SK-N-SH (cell line): ENCODE data around the gene SYDE1. TPM values are rescaled to one million over a fixed set of nuclear protein-coding genes. Genes with fewer than 3 reads are reported as not detected.

Source experiments
- CTCF ChIA-PET: fragments of 300-600, 350-600 bp; formaldehyde crosslinking; extraction: SDS; loops from one replicate; lab custom pipeline; 2021; lab: Yijun Ruan, JAX
- POLR2A ChIA-PET: fragments of 350-600 bp; sonication (Branson Sonifier 250); formaldehyde crosslinking; extraction: SDS; loops from one replicate; lab custom pipeline; 2020; ENCODE audit warnings: antibody characterized with exemption, inconsistent platforms; lab: Yijun Ruan, JAX
- DNase-seq: peaks from one replicate; pipeline ENCODE4 v3.0.0; 2012
- H2AFZ ChIP-seq: fragments of 200-600 bp; sonication (generic); 2 replicates; pipeline ENCODE4 v1.8.1; 2016; ENCODE audit warnings: antibody characterized with exemption, mild to moderate bottlenecking, low read depth
- H3F3A ChIP-seq: fragments of 200-600 bp; sonication (generic); replicated peaks from 2 replicates; pipeline ENCODE3; 2016; ENCODE audit warnings: antibody characterized with exemption, mild to moderate bottlenecking; ENCODE audit not compliant: insufficient read depth
- H3K27ac ChIP-seq, 2 experiments: fragments of 200-500 bp in 1 of 2; fragments of 200-600 bp in 1 of 2; sonication (Bioruptor generic) in 1 of 2; sonication (generic), shearing (Covaris generic) in 1 of 2; 2 replicates each; pipeline versions ENCODE4 v1.5.1 to v1.6.1; 2014 to 2016; ENCODE audit warnings: low read depth in 2 of 2, inconsistent platforms in 1 of 2, low read length in 1 of 2, mild to moderate bottlenecking in 1 of 2, mixed read lengths in 1 of 2
- H3K27me3 ChIP-seq: fragments of 200-600 bp; sonication (generic), shearing (Covaris generic); 2 replicates; pipeline ENCODE4 v1.6.1; 2016; ENCODE audit warnings: mixed run types; ENCODE audit not compliant: insufficient read depth
- H3K36me3 ChIP-seq, 2 experiments: fragments of 200-500 bp in 1 of 2; fragments of 200-600 bp in 1 of 2; sonication (Bioruptor generic) in 1 of 2; sonication (generic) in 1 of 2; replicated peaks in 1 of 2; 2 replicates each; pipeline versions ENCODE3 to v1.5.1; 2014 to 2016; ENCODE audit warnings: low read length in 1 of 2, mild to moderate bottlenecking in 1 of 2; ENCODE audit not compliant: insufficient read depth in 2 of 2, control insufficient read depth in 1 of 2
- H3K4me1 ChIP-seq, 2 experiments: fragments of 200-500 bp in 1 of 2; fragments of 200-600 bp in 1 of 2; sonication (Bioruptor generic) in 1 of 2; sonication (generic), shearing (Covaris generic) in 1 of 2; 2 replicates each; pipeline versions ENCODE4 v1.5.1 to v1.6.1; 2014 to 2016; ENCODE audit warnings: low read depth in 1 of 2, low read length in 1 of 2, mixed run types in 1 of 2; ENCODE audit not compliant: insufficient read depth in 2 of 2, control insufficient read depth in 1 of 2
- H3K4me2 ChIP-seq: fragments of 200-600 bp; sonication (generic), shearing (Covaris generic); 2 replicates; pipeline ENCODE4 v1.6.1; 2017; ENCODE audit warnings: mixed run types
- H3K4me3 ChIP-seq, 2 experiments: fragments of 200-500 bp in 1 of 2; fragments of 200-600 bp in 1 of 2; sonication (Bioruptor generic) in 1 of 2; sonication (generic), shearing (Covaris generic) in 1 of 2; 2 replicates each; pipeline versions ENCODE4 v1.5.1 to v1.8.1; 2014 to 2016; ENCODE audit warnings: low read depth in 2 of 2, inconsistent platforms in 1 of 2, low read length in 1 of 2, mild to moderate bottlenecking in 1 of 2, mixed read lengths in 1 of 2, moderate library complexity in 1 of 2
- H3K79me2 ChIP-seq: fragments of 200-600 bp; sonication (generic); 2 replicates; pipeline ENCODE4 v1.8.1; 2017; ENCODE audit warnings: mild to moderate bottlenecking; ENCODE audit not compliant: insufficient read depth
- H3K9ac ChIP-seq: fragments of 200-600 bp; sonication (generic); 2 replicates; pipeline ENCODE4 v1.6.1; 2017; ENCODE audit warnings: mixed run types
- H3K9me2 ChIP-seq: fragments of 200-600 bp; sonication (generic); 2 replicates; pipeline ENCODE4 v1.6.1; 2017; ENCODE audit warnings: mixed run types
- H3K9me3 ChIP-seq: fragments of 200-600 bp; sonication (generic); 2 replicates; pipeline ENCODE4 v1.6.1; 2017; ENCODE audit warnings: mixed run types, mild to moderate bottlenecking, moderate library complexity
- H4K20me1 ChIP-seq: fragments of 200-600 bp; sonication (generic); 2 replicates; pipeline ENCODE4 v1.6.1; 2017; ENCODE audit warnings: mild to moderate bottlenecking, mixed run types; ENCODE audit not compliant: insufficient read depth
- EP300 ChIP-seq, 2 experiments: IDR thresholded peaks; 2 replicates each; pipeline versions ENCODE4 v1.4.0 to v1.6.1; 2012; ENCODE audit warnings: borderline replicate concordance in 1 of 2, low read depth in 1 of 2, low read length in 1 of 2
- EZH2phosphoT487 ChIP-seq: fragments of 200-600 bp; sonication (generic); IDR thresholded peaks from 2 replicates; pipeline ENCODE4 v1.6.1; 2017; ENCODE audit warnings: low read depth, mixed run types, mild to moderate bottlenecking, antibody characterized with exemption, moderate library complexity, borderline replicate concordance
- GATA2 ChIP-seq: sonication (generic); formaldehyde crosslinking; IDR thresholded peaks from 2 replicates; pipeline ENCODE4 v1.5.0; 2020; ENCODE audit warnings: mild to moderate bottlenecking, missing genetic modification reagents
- IRF3 ChIP-seq: fragments of 150-350 bp; IDR thresholded peaks from 2 replicates; pipeline ENCODE4 v1.6.1; 2016; ENCODE audit warnings: mild to moderate bottlenecking, low read depth, low read length
- JUND ChIP-seq: IDR thresholded peaks from 2 replicates; pipeline ENCODE4 v1.4.0; 2012
- MEF2A ChIP-seq: IDR thresholded peaks from 2 replicates; pipeline ENCODE4 v1.4.0; 2012; ENCODE audit warnings: low read depth, borderline replicate concordance
- MXI1 ChIP-seq: IDR thresholded peaks from 2 replicates; pipeline ENCODE4 v1.6.1; 2012; ENCODE audit warnings: mild to moderate bottlenecking, low read depth, low read length, improper control_type of control experiment
- NFIC ChIP-seq: IDR thresholded peaks from 2 replicates; pipeline ENCODE4 v1.4.0; 2012; ENCODE audit warnings: borderline replicate concordance
- NRF1 ChIP-seq: IDR thresholded peaks from 2 replicates; pipeline ENCODE4 v1.6.1; 2012; ENCODE audit warnings: low read depth, mild to moderate bottlenecking, low read length
- RCOR1 ChIP-seq: fragments of 150-350 bp; IDR thresholded peaks from 2 replicates; pipeline ENCODE4 v1.6.1; 2017; ENCODE audit warnings: antibody characterized with exemption, low read length
- RXRA ChIP-seq: IDR thresholded peaks from 2 replicates; pipeline ENCODE4 v1.4.0; 2012; ENCODE audit warnings: low read depth, mild to moderate bottlenecking, borderline replicate concordance
- SIN3A ChIP-seq: IDR thresholded peaks from 2 replicates; pipeline ENCODE4 v1.6.1; 2012; ENCODE audit warnings: low read depth, mild to moderate bottlenecking, low read length, moderate library complexity, borderline replicate concordance
- TAF1 ChIP-seq: IDR thresholded peaks from 2 replicates; pipeline ENCODE4 v1.6.1; 2012; ENCODE audit warnings: low read depth, mild to moderate bottlenecking, low read length, moderate library complexity, borderline replicate concordance
- YY1 ChIP-seq: IDR thresholded peaks from 2 replicates; pipeline ENCODE4 v1.4.0; 2012; ENCODE audit warnings: low read depth, mild to moderate bottlenecking
- ZBTB33 ChIP-seq: IDR thresholded peaks from 2 replicates; pipeline ENCODE4 v1.4.0; 2012; ENCODE audit warnings: low read depth, borderline replicate concordance
- WGBS: methylation state at CpG from one replicate; pipeline ENCODE4 v1.1.6; 2017; ENCODE audit warnings: low lambda C conversion rate; 5-methylcytosine and 5-hydroxymethylcytosine counted together
- polyA plus RNA-seq, 3 experiments: library from polyadenylated mRNA; depleted of rRNA; stranded (reverse); fragments of >200 nt; gene quantifications; 2 replicates each; pipeline ENCODE4 v1.2.3, GENCODE V29; 2012
- TF ChIP-seq, protein P1 (sequence below): IDR thresholded peaks from 2 replicates; pipeline ENCODE4 v1.4.0; 2012; ENCODE audit warnings: low read depth
- TF ChIP-seq, protein P2 (sequence below): fragments of 150-350 bp; IDR thresholded peaks from 2 replicates; pipeline ENCODE4 v1.6.1; 2017; ENCODE audit warnings: antibody characterized with exemption, low read length, low read depth, borderline replicate concordance

SYDE1 gene
- polyA plus RNA-seq, 1 of the 3 experiments (the other 2 are of a cell fraction), result 44.1 TPM

DNA sequence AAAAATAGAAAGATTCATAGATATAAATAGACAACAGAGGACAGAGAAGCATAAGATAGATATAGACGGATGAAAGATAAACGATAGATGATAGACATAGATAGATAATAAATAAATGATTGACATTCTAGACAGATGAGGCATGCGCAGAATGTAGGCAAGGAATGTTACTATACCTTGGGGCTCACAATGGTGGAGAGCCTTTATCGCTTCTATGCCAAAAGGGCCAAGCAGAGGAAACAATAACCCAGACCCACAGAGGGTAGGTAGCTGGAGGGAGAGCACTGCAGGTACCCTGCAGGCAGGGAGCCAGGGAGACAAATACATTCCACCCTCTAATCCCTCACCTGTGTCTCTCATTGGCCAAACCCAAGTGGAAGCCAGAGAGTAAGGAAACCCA, 49.2 kb downstream of the SYDE1 start:
- CTCF ChIA-PET, result interaction anchor here (3.4 kb wide), 1 partner anchor 64 kb away, joined by 16 read pairs; no protein-coding TSS in a partner anchor
- H3K9me3 ChIP-seq, result no peaks in the 10 kb centered on the region

DNA sequence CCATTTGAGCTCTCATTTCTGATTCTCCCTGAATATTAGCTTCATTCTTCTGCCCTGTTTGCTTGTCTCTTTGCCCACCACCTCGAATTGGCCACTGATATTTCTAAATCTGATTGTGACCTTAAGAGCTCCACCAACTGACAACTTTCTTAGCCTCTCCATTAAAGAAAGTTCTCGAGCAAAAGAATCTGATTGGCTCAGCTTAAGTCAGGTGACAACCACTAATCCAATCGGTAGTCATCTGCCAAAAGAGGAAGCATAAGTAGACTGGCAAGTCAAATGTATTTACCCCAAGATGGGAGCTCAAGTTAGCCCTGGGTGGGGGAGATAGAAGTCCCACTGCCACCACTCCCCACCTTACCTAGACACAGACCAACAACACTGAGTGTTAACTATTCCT, 52.0 kb downstream of the SYDE1 start:
- Histone ChIP-seq H4K20me1 (no peaks in the 10 kb centered on the region), H3K27ac (no peak overlapping the region), H3K9me3 (no peaks in the 10 kb centered on the region), H3F3A (no peaks in the 10 kb centered on the region), H3K79me2 (no peaks in the 10 kb centered on the region), H3K4me3 (no peak overlapping the region), H3K4me2 (no peak overlapping the region), H3K27me3 (no peaks in the 10 kb centered on the region), H3K9ac (no peak overlapping the region), H3K9me2 (no peaks in the 10 kb centered on the region), H3K4me1 (no peaks in the 10 kb centered on the region), H2AFZ (no peak overlapping the region), H3K36me3 (peaks cover 0 to 7% of the 10 kb centered on the region in 2 experiments)
- no peak for DNase-seq
- CTCF ChIA-PET, result interaction anchor here (1.0 to 3.4 kb wide), 8 partner anchors 9 to 397 kb away, joined by 3 to 16 read pairs (median 4); no protein-coding TSS in a partner anchor
- TF ChIP-seq JUND (no peak), MXI1 (no peak), ZBTB33 (no peak), EP300 (IDR thresholded peaks at IDR 0.05; ENCODE audit: borderline replicate concordance in 1 of 2, low read depth in 1 of 2, low read length in 1 of 2) (no peak), SIN3A (no peak), MEF2A (no peak), GATA2 (CRISPR knock-in tag) (no peak), TAF1 (no peak), NRF1 (no peak), RCOR1 (no peak), NFIC (no peak)
- TF ChIP-seq, protein P1, sequence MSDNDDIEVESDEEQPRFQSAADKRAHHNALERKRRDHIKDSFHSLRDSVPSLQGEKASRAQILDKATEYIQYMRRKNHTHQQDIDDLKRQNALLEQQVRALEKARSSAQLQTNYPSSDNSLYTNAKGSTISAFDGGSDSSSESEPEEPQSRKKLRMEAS, result no peak
- TF ChIP-seq, protein P2, sequence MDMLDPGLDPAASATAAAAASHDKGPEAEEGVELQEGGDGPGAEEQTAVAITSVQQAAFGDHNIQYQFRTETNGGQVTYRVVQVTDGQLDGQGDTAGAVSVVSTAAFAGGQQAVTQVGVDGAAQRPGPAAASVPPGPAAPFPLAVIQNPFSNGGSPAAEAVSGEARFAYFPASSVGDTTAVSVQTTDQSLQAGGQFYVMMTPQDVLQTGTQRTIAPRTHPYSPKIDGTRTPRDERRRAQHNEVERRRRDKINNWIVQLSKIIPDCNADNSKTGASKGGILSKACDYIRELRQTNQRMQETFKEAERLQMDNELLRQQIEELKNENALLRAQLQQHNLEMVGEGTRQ, result no peak
- POLR2A ChIA-PET, result no interaction called here
- 0% methylated on average over 3 of the region's 3 CpGs for WGBS

More for the DNA sequence above, 49.2 kb downstream of the SYDE1 start:
- Histone ChIP-seq H3K9ac (no peak overlapping the region), H3K4me2 (no peak overlapping the region), H2AFZ (no peak overlapping the region), H3F3A (no peaks in the 10 kb centered on the region), H4K20me1 (no peaks in the 10 kb centered on the region), H3K79me2 (no peaks in the 10 kb centered on the region), H3K4me3 (no peak overlapping the region), H3K27ac (no peak overlapping the region), H3K27me3 (peaks cover 6% of the 10 kb centered on the region; the same call in 1 of the 2 replicates), H3K9me2 (no peaks in the 10 kb centered on the region), H3K36me3 (no peaks in the 10 kb centered on the region), H3K4me1 (no peaks in the 10 kb centered on the region)
- no peak for DNase-seq
- 37% methylated on average over 4 of the region's 4 CpGs for WGBS
- POLR2A ChIA-PET, result no interaction called here
- TF ChIP-seq EZH2phosphoT487 (no peak), JUND (no peak), IRF3 (no peak), GATA2 (CRISPR knock-in tag) (no peak), RXRA (no peak), NFIC (no peak), YY1 (no peak)
